CD4-positive, alpha-beta T cell treated with Interleukin-17A for 4 hours (primary cell): ENCODE data around the gene ZFYVE16.
"Not testable (repeated sequence)": the region's sequence is repeated elsewhere in the genome, so short reads cannot be mapped to it uniquely, and the experiment has no call there.

Source experiments
- DNase-seq: peaks from one replicate; pipeline ENCODE4 v3.0.0-alpha.2; 2020; ENCODE audit warnings: mixed read lengths

Gene ZFYVE16

DNA sequence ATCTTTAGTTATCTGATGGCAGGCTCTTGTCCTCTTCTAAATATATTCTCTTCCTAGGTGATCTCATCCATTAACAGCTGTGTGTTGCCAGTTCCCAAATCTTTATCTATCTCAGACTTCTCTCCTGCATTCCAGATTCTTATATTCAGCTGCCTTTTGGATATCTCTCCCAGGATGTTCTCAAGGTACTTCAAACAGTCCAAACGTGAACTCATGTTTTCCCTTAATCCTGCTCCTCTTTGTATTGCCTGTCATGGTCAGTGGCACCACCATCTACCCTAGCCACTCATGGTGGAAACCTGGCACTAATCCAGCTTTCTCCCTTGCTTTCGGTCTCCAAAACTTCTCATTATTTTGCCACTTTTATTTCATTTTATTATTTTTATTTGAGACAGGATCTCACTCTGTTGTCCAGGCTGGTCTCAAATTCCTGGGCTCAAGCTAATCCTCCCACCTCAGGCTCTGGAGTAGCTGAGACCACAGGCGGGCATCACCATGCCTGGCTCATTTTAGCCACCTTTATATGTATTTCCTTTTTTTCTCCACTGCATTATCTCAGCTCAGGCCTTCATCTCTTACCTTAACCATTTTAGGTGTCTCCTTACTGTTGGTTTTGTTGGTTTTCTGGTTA is 3.8 kb downstream of the ZFYVE16 start:
- DNase-seq = no peak

DNA sequence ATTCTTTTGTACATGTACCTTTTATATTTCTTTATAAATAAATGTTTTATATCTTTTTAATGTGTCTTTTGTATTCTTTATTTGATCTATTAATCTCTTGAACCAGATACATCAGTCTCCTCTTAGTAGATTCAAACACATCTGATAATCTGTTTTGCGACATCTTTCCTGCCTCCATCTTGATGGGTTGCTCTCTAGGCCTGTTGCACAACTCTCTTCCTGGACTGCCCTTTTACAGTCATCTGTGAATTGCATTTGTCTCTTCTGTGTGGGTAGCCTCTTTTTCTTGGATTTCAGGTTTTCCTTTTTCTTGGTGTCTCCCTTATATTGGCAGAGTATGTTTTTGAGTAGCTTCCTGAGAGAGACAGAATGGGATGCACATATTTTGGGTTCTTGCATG is 6.2 kb downstream of the ZFYVE16 start:
- no peak for DNase-seq

GRCh38 chr5:80417973-80418372 is 10.1 kb downstream of the ZFYVE16 start:
- DNase-seq = no peak

DNA sequence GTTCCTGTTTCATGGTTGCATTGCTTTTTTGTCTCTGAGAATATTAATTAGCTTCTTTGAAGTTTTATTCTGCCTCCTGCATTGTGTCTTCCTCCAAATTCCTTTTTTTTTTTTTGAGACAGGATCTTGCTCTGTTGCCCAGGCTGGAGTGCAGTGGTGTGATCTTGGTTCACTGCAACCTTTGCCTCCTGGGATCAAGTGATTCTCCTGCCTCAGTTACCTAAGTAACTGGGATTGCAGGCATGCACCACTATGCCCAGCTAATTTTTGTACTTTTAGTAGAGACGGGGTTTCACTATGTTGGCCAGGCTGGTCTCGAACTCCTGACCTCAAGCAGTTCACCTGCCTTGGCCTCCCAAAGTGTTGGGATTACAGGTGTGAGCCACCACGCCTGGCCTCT is 16.5 kb downstream of the ZFYVE16 start:
- not testable (repeated sequence) for DNase-seq

GRCh38 chr5:80435476-80435875 is 27.6 kb downstream of the ZFYVE16 start:
- DNase-seq = no peak

DNA sequence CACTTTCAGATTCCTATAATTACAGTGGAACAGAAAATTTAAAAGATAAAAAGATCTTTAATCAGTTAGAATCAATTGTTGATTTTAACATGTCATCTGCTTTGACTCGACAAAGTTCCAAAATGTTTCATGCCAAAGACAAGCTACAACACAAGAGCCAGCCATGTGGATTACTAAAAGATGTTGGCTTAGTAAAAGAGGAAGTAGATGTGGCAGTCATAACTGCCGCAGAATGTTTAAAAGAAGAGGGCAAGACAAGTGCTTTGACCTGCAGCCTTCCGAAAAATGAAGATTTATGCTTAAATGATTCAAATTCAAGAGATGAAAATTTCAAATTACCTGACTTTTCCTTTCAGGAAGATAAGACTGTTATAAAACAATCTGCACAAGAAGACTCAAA is 29.5 kb downstream of the ZFYVE16 start:
- no peak for DNase-seq

GRCh38 chr5:80438739-80439138 is 30.9 kb downstream of the ZFYVE16 start:
- DNase-seq = no peak

DNA sequence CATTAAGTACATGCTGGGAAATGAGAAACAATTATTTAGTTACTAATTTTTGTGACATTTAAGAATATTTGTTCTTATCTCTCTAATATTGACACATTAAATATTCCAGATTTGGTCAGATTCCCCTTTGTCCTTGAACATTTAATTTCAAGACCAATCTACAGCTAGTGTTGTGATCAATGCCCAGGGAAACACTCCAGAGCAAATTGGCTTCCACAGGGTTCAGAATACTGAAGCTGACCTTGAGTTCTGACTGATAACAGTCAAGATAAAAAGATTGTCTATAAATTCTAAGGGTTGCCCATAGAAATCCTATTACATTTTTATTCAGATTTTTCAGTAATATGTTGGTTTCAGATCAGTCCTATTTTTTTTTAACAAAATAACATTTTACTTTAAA is 31.3 kb downstream of the ZFYVE16 start:
- no peak for DNase-seq

- DNase-seq = no peak
These were observed 34.9 kb downstream of the ZFYVE16 start for GRCh38 chr5:80442742-80443141.

- no peak for DNase-seq
These were observed 45.5 kb downstream of the ZFYVE16 start for GRCh38 chr5:80453366-80453765.

- no peak for DNase-seq
These were observed 55.4 kb downstream of the ZFYVE16 start for GRCh38 chr5:80463269-80463668.

GRCh38 chr5:80466669-80467485 is 59.0 kb downstream of the ZFYVE16 start:
- DNase-seq = no peak

- no peak for DNase-seq
These were observed 60.3 kb downstream of the ZFYVE16 start for GRCh38 chr5:80468131-80468530.

- not testable (repeated sequence) for DNase-seq
These were observed 62.8 kb downstream of the ZFYVE16 start for GRCh38 chr5:80470631-80471030.

- DNase-seq = no peak
These were observed 67.1 kb downstream of the ZFYVE16 start for GRCh38 chr5:80474929-80475328.

GRCh38 chr5:80479713-80480112 is 71.8 kb downstream of the ZFYVE16 start:
- DNase-seq = no peak

DNA sequence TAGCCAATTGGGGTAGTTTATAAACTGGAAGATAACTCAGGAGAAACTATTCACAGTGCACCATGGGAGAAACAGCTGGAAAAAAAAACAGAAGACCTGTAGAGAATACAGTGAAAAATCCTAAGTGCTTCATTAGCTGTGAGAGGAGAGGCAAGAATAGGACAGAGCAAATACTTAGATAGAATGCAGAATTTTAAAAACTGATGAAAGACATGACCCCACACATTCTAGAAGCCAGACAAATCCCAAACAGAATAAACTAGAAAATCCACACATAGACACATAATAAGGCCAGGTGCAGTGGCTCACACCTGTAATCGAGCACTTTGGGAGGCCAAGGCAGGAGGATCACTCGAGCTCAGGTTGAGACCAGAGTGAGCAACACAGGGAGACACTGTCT is 72.5 kb downstream of the ZFYVE16 start:
- DNase-seq = no peak

- peak; percentile 40 for DNase-seq
These were observed 73.4 kb downstream of the ZFYVE16 start for GRCh38 chr5:80481019-80481893.

DNA sequence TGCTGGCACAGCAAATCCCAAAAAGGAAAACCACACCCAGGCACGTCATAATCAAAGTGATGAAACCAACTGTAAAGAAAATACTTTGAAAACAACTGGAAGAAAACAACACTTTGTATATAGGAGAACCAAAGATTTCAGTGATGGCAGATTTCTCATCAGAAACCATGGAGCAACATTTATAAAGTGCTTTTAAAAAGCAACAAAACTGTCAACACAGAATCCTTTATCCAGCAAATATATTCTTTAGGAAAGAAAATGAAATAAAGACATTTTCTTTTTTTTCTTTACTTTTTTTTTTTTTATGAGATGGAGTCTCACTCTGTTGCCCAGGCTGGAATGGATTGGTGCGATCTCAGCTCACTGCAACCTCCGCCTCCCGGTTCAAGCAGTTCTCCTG is 74.7 kb downstream of the ZFYVE16 start:
- DNase-seq = no peak

DNA sequence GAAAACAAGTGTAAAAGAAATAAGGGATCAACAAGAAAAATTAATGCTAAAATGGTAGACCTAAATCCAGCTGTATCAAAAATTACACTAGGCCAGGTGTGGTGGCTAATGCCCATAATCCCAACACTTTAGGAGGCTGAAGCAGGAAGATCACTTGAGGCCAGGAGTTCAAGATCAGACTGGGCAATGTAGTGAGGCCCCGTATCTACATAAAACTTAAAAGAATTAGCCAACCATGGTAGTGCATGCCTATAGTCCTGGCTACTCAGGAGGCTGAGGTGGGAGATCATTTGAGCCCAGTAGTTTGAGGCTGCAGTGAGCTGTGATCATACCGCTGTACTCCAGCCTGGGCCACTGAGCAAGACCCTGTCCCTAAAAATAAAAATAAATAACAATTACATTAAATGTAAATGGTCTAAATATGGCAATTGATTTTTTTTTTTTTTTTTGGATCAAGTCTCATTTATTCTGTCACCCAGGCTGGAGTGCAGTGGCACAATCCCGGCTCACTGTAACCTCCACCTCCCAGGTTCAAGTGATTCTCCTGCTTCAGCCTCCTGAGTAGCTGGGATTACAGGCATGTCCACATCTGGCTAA is 75.9 kb downstream of the ZFYVE16 start:
- DNase-seq = no peak

GRCh38 chr5:80487444-80487828 is 79.6 kb downstream of the ZFYVE16 start:
- DNase-seq = no peak

- DNase-seq = peak; percentile 84
These were observed 80.2 kb downstream of the ZFYVE16 start, which contains the start of gene FAM151B for GRCh38 chr5:80487829-80488721. TSS of gene FAM151B (plus strand) at chr5:80488100. CDS start at chr5:80488124, 24 bp downstream.
